ENCODE results near the gene EFCAB9. TPM values are rescaled to one million over a fixed set of nuclear protein-coding genes. Genes with fewer than 3 reads are reported as not detected.

The EFCAB9 gene
- total and polyA plus RNA-seq, 2 donors (not counting 1 experiment from before 2014, with no cell fraction given), result not detected

GRCh38 chr5:172162323-172162986 is 31.5 kb upstream of the EFCAB9 start:
- Histone ChIP-seq H3K4me3 (replicated peaks in 1 of 4; ENCODE audit: control extremely low read depth in 1 of 4, insufficient read depth in 1 of 4, low read depth in 3 of 4, low read length in 4 of 4) (no peak overlapping the region), H3K79me2 (ENCODE audit: control insufficient read depth, insufficient read depth, low read length) (peaks cover 3% of the 10 kb centered on the region), H3K4me2 (ENCODE audit: extremely low read depth, insufficient read depth, low read length) (no peak overlapping the region), H2AFZ (ENCODE audit: low read length) (no peak overlapping the region), H3K36me3 (ENCODE audit: control insufficient read depth, insufficient read depth, low read length) (no peaks in the 10 kb centered on the region), H3K9me3 (ENCODE audit: control insufficient read depth, insufficient read depth, low read depth, low read length) (no peaks in the 10 kb centered on the region), H3K9ac (ENCODE audit: insufficient read depth, low read length) (no peak overlapping the region), H3K4me1 (ENCODE audit: control insufficient read depth, extremely low read depth, insufficient read depth, low read length) (peaks cover 11% of the 10 kb centered on the region), H3K27me3 (ENCODE audit: control insufficient read depth, insufficient read depth, low read length) (no peaks in the 10 kb centered on the region), H3K27ac (ENCODE audit: insufficient read depth, low read length) (no peak overlapping the region), H4K20me1 (ENCODE audit: control insufficient read depth, extremely low read depth, insufficient read depth, low read length) (no peaks in the 10 kb centered on the region)
- TF ChIP-seq EZH2 (IDR thresholded peaks at IDR 0.05; ENCODE audit: low read length, missing control alignments) (no peak), CTCF (conservative IDR thresholded peaks at IDR 0.05 in 1 of 2, IDR thresholded peaks at IDR 0.05 in 1 of 2; ENCODE audit: low read depth in 1 of 2, low read length in 2 of 2) (peak in 1 of 2 donors; percentile 9)
- peak; percentile 28 to 42 for DNase-seq (ENCODE audit: low read depth in 2 of 2)

GRCh38 chr5:172162987-172163343 is 31.0 kb upstream of the EFCAB9 start:
- TF ChIP-seq EZH2 (IDR thresholded peaks at IDR 0.05; ENCODE audit: low read length, missing control alignments) (no peak), CTCF (conservative IDR thresholded peaks at IDR 0.05 in 1 of 2, IDR thresholded peaks at IDR 0.05 in 1 of 2; ENCODE audit: low read depth in 1 of 2, low read length in 2 of 2) (no peak)
- H3K36me3 ChIP-seq (ENCODE audit: control insufficient read depth, insufficient read depth, low read length), result no peaks in the 10 kb centered on the region
- peaks cover 3% of the 10 kb centered on the region for H3K79me2 ChIP-seq (ENCODE audit: control insufficient read depth, insufficient read depth, low read length)
- H3K4me2 ChIP-seq (ENCODE audit: extremely low read depth, insufficient read depth, low read length), result no peak overlapping the region
- H3K9ac ChIP-seq (ENCODE audit: insufficient read depth, low read length), result no peak overlapping the region
- peaks cover 13% of the 10 kb centered on the region for H3K4me1 ChIP-seq (ENCODE audit: control insufficient read depth, extremely low read depth, insufficient read depth, low read length)
- no peak for DNase-seq (ENCODE audit: low read depth in 2 of 2)
- H3K27me3 ChIP-seq (ENCODE audit: control insufficient read depth, insufficient read depth, low read length), result no peaks in the 10 kb centered on the region
- H2AFZ ChIP-seq (ENCODE audit: low read length), result no peak overlapping the region
- H3K27ac ChIP-seq (ENCODE audit: insufficient read depth, low read length), result no peak overlapping the region
- no peaks in the 10 kb centered on the region for H4K20me1 ChIP-seq (ENCODE audit: control insufficient read depth, extremely low read depth, insufficient read depth, low read length)
- H3K9me3 ChIP-seq (ENCODE audit: control insufficient read depth, insufficient read depth, low read depth, low read length), result no peaks in the 10 kb centered on the region
- no peak overlapping the region for H3K4me3 ChIP-seq (replicated peaks in 1 of 4; ENCODE audit: control extremely low read depth in 1 of 4, insufficient read depth in 1 of 4, low read depth in 3 of 4, low read length in 4 of 4)

GRCh38 chr5:172163346-172163745 is 30.6 kb upstream of the EFCAB9 start:
- H3K27me3 ChIP-seq (ENCODE audit: control insufficient read depth, insufficient read depth, low read length), result no peaks in the 10 kb centered on the region
- no peaks in the 10 kb centered on the region for H3K9me3 ChIP-seq (ENCODE audit: control insufficient read depth, insufficient read depth, low read depth, low read length)
- no peak overlapping the region for H2AFZ ChIP-seq (ENCODE audit: low read length)
- no peak for TF ChIP-seq CTCF (conservative IDR thresholded peaks at IDR 0.05 in 1 of 2, IDR thresholded peaks at IDR 0.05 in 1 of 2; ENCODE audit: low read depth in 1 of 2, low read length in 2 of 2)
- TF ChIP-seq EZH2 (IDR thresholded peaks at IDR 0.05; ENCODE audit: low read length, missing control alignments), result no peak
- H4K20me1 ChIP-seq (ENCODE audit: control insufficient read depth, extremely low read depth, insufficient read depth, low read length), result no peaks in the 10 kb centered on the region
- peaks cover 3% of the 10 kb centered on the region for H3K79me2 ChIP-seq (ENCODE audit: control insufficient read depth, insufficient read depth, low read length)
- no peak overlapping the region for H3K27ac ChIP-seq (ENCODE audit: insufficient read depth, low read length)
- no peak overlapping the region for H3K4me2 ChIP-seq (ENCODE audit: extremely low read depth, insufficient read depth, low read length)
- no peak overlapping the region for H3K9ac ChIP-seq (ENCODE audit: insufficient read depth, low read length)
- DNase-seq (ENCODE audit: low read depth in 2 of 2), result peak in 1 of 2 donors; percentile 34
- no peaks in the 10 kb centered on the region for H3K36me3 ChIP-seq (ENCODE audit: control insufficient read depth, insufficient read depth, low read length)
- H3K4me1 ChIP-seq (ENCODE audit: control insufficient read depth, extremely low read depth, insufficient read depth, low read length), result peaks cover 14% of the 10 kb centered on the region
- H3K4me3 ChIP-seq (replicated peaks in 1 of 4; ENCODE audit: control extremely low read depth in 1 of 4, insufficient read depth in 1 of 4, low read depth in 3 of 4, low read length in 4 of 4), result no peak overlapping the region
